A549 (cell line): Measurements from ENCODE around the gene TCF7L2.

Experiments
- NR3C1 ChIP-seq: fragments of >200 bp; sonication (Bioruptor Twin); formaldehyde crosslinking; IDR thresholded peaks from 3 replicates; pipeline ENCODE4 v1.6.1; 2017
- POLR2A ChIP-seq: IDR thresholded peaks from 2 replicates; pipeline ENCODE4 v1.6.1; 2012; ENCODE audit warnings: mild to moderate bottlenecking, low read length
- RAD21 ChIP-seq, 2 experiments: fragments of >200 bp in 1 of 2; sonication (Bioruptor Twin) in 1 of 2; formaldehyde crosslinking in 1 of 2; IDR thresholded peaks in 1 of 2; conservative IDR thresholded peaks in 1 of 2; 2 replicates in 1 of 2; 3 replicates in 1 of 2; pipeline ENCODE4 v1.6.1; 2012 to 2018; ENCODE audit warnings: inconsistent platforms in 1 of 2
- TF ChIP-seq, protein P1 (sequence below): fragments of 200-600 bp; sonication (generic); IDR thresholded peaks from 2 replicates; pipeline ENCODE4 v1.6.1; 2016; ENCODE audit warnings: antibody characterized with exemption, mild to moderate bottlenecking, moderate library complexity
- TF ChIP-seq, protein P2 (sequence below): fragments of 450-650 bp; IDR thresholded peaks from 2 replicates; pipeline ENCODE4 v1.6.1; 2014; ENCODE audit warnings: antibody characterized with exemption
- TF ChIP-seq, protein P3 (sequence below): fragments of >200 bp; sonication (Bioruptor Twin); formaldehyde crosslinking; IDR thresholded peaks from 3 replicates; pipeline ENCODE4 v1.5.1; 2016

DNA sequence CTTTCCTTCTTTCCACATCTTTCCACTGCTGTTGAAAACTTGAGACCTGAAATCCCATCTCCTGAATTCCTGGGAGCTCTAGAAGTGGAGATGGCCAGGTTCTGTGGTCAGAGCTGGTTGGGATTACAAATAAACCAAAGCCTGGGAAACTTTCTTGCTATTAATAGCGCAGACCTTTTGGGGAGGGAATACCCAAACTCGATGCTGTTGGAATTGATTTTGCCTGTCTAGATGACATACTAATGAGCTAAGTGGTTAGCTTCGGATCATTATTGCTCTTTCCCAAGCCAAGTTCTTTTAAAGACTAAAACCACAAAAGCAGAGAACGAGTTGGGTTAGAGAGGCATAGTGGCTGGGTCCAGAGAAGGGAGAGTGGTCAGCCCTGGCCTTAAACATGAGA is 76.6 kb downstream of the TCF7L2 start:
- TF ChIP-seq RAD21 (conservative IDR thresholded peaks at IDR 0.05 in 1 of 2, IDR thresholded peaks at IDR 0.05 in 1 of 2) (no peak), POLR2A (no peak), NR3C1 (no peak)
- TF ChIP-seq, protein P1, sequence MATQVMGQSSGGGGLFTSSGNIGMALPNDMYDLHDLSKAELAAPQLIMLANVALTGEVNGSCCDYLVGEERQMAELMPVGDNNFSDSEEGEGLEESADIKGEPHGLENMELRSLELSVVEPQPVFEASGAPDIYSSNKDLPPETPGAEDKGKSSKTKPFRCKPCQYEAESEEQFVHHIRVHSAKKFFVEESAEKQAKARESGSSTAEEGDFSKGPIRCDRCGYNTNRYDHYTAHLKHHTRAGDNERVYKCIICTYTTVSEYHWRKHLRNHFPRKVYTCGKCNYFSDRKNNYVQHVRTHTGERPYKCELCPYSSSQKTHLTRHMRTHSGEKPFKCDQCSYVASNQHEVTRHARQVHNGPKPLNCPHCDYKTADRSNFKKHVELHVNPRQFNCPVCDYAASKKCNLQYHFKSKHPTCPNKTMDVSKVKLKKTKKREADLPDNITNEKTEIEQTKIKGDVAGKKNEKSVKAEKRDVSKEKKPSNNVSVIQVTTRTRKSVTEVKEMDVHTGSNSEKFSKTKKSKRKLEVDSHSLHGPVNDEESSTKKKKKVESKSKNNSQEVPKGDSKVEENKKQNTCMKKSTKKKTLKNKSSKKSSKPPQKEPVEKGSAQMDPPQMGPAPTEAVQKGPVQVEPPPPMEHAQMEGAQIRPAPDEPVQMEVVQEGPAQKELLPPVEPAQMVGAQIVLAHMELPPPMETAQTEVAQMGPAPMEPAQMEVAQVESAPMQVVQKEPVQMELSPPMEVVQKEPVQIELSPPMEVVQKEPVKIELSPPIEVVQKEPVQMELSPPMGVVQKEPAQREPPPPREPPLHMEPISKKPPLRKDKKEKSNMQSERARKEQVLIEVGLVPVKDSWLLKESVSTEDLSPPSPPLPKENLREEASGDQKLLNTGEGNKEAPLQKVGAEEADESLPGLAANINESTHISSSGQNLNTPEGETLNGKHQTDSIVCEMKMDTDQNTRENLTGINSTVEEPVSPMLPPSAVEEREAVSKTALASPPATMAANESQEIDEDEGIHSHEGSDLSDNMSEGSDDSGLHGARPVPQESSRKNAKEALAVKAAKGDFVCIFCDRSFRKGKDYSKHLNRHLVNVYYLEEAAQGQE, result no peak
- TF ChIP-seq, protein P2, sequence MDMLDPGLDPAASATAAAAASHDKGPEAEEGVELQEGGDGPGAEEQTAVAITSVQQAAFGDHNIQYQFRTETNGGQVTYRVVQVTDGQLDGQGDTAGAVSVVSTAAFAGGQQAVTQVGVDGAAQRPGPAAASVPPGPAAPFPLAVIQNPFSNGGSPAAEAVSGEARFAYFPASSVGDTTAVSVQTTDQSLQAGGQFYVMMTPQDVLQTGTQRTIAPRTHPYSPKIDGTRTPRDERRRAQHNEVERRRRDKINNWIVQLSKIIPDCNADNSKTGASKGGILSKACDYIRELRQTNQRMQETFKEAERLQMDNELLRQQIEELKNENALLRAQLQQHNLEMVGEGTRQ, result no peak
- TF ChIP-seq, protein P3, sequence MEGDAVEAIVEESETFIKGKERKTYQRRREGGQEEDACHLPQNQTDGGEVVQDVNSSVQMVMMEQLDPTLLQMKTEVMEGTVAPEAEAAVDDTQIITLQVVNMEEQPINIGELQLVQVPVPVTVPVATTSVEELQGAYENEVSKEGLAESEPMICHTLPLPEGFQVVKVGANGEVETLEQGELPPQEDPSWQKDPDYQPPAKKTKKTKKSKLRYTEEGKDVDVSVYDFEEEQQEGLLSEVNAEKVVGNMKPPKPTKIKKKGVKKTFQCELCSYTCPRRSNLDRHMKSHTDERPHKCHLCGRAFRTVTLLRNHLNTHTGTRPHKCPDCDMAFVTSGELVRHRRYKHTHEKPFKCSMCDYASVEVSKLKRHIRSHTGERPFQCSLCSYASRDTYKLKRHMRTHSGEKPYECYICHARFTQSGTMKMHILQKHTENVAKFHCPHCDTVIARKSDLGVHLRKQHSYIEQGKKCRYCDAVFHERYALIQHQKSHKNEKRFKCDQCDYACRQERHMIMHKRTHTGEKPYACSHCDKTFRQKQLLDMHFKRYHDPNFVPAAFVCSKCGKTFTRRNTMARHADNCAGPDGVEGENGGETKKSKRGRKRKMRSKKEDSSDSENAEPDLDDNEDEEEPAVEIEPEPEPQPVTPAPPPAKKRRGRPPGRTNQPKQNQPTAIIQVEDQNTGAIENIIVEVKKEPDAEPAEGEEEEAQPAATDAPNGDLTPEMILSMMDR, result no peak
